GM12878 (cell line): ENCODE data around the gene GON4L.

Source experiments
- CHD4 ChIP-seq: fragments of 200-600 bp; sonication (generic); IDR thresholded peaks from 2 replicates; pipeline ENCODE4 v1.6.1; 2016; ENCODE audit warnings: mild to moderate bottlenecking
- GATAD2B ChIP-seq: fragments of 450-650 bp; conservative IDR thresholded peaks from 2 replicates; pipeline ENCODE4 v1.6.1; 2017; ENCODE audit warnings: low read depth, mild to moderate bottlenecking, moderate library complexity
- HDGF ChIP-seq: fragments of 450-650 bp; IDR thresholded peaks from 2 replicates; pipeline ENCODE4 v1.6.1; 2016; ENCODE audit warnings: antibody characterized with exemption
- POLR2A ChIP-seq: IDR thresholded peaks from 2 replicates; pipeline ENCODE4 v1.6.1; 2011; ENCODE audit warnings: low read depth, mild to moderate bottlenecking, low read length
- POLR2AphosphoS5 ChIP-seq: IDR thresholded peaks from 2 replicates; pipeline ENCODE4 v1.6.1; 2011; ENCODE audit warnings: mild to moderate bottlenecking, low read length, inconsistent platforms
- TF ChIP-seq, protein P1 (sequence below), 3 experiments: IDR thresholded peaks in 2 of 3; conservative IDR thresholded peaks in 1 of 3; 2 replicates each; pipeline ENCODE4 v1.5.1; 2011; ENCODE audit warnings: low read depth in 3 of 3, low read length in 3 of 3, mild to moderate bottlenecking in 3 of 3, control low read depth in 2 of 3, moderate library complexity in 2 of 3, inconsistent platforms in 1 of 3, mixed read lengths in 1 of 3; ENCODE audit not compliant: control insufficient read depth in 2 of 3, insufficient read depth in 1 of 3; ENCODE audit errors: extremely low read depth in 1 of 3

DNA sequence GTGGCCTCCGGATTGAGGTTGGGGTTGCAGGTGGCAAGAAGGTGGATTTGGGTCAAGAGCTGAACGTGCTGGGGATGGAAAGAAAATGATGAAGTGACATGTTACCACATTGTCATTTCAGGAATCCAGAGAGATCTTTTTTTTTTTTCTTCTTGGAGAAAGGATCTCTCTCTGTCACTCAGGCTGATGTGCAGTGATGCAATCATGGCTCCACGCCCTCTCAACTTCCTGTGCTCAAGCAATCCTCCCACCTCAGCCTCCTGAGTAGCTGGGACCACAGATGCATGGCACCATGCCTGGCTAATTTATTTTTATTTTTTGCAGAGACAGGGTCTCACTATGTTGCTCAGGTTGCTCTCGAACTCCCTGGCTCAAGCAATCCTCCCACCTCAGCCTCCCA is 80.6 kb downstream of the GON4L start:
- TF ChIP-seq, protein P1, sequence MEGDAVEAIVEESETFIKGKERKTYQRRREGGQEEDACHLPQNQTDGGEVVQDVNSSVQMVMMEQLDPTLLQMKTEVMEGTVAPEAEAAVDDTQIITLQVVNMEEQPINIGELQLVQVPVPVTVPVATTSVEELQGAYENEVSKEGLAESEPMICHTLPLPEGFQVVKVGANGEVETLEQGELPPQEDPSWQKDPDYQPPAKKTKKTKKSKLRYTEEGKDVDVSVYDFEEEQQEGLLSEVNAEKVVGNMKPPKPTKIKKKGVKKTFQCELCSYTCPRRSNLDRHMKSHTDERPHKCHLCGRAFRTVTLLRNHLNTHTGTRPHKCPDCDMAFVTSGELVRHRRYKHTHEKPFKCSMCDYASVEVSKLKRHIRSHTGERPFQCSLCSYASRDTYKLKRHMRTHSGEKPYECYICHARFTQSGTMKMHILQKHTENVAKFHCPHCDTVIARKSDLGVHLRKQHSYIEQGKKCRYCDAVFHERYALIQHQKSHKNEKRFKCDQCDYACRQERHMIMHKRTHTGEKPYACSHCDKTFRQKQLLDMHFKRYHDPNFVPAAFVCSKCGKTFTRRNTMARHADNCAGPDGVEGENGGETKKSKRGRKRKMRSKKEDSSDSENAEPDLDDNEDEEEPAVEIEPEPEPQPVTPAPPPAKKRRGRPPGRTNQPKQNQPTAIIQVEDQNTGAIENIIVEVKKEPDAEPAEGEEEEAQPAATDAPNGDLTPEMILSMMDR (IDR thresholded peaks at IDR 0.05 in 2 of 3, conservative IDR thresholded peaks at IDR 0.05 in 1 of 3; ENCODE audit: control insufficient read depth in 2 of 3, extremely low read depth in 1 of 3, insufficient read depth in 1 of 3, low read depth in 3 of 3, low read length in 3 of 3) = no peak
- TF ChIP-seq POLR2AphosphoS5 (no peak), HDGF (no peak), GATAD2B (no peak), CHD4 (no peak), POLR2A (no peak)
